Activated naive CD8-positive, alpha-beta T cell treated with anti-CD3 and anti-CD28 coated beads, Interleukin-2, amount 10 ng/mL, durations not matched to agents 7 days and 5 days (primary cell): ENCODE results near the gene KCNJ4. TPM values are rescaled to one million over a fixed set of nuclear protein-coding genes. Genes with fewer than 3 reads are reported as not detected.

Experiments used
- ATAC-seq: fragments of 150-1000 bp; cut with Tn5 transposase; one replicate; pipeline ENCODE4 v1.10.0; 2021; ENCODE audit warnings: low read depth, moderate library complexity
- POLR2A ChIA-PET: fragments of 350-600 bp; sonication (Branson Sonifier 250); formaldehyde crosslinking; loops from one replicate; lab custom pipeline; 2021; ENCODE audit warnings: antibody characterized with exemption; lab: Charles Lee
- DNase-seq: peaks from one replicate; pipeline ENCODE4 v3.0.0; 2021
- H3K27ac Mint-ChIP-seq: one replicate; pipeline ENCODE4 v1.8.0; 2022; ENCODE audit warnings: mild to moderate bottlenecking, mixed read lengths
- H3K27me3 Mint-ChIP-seq: one replicate; pipeline ENCODE4 v1.8.0; 2022; ENCODE audit warnings: mild to moderate bottlenecking, moderate library complexity, mixed read lengths
- H3K36me3 Mint-ChIP-seq: one replicate; pipeline ENCODE4 v1.8.0; 2021; ENCODE audit warnings: mild to moderate bottlenecking, mixed read lengths
- H3K4me1 Mint-ChIP-seq: one replicate; pipeline ENCODE4 v1.8.0; 2021; ENCODE audit warnings: mixed read lengths
- H3K4me3 Mint-ChIP-seq: one replicate; pipeline ENCODE4 v1.8.0; 2022; ENCODE audit warnings: mild to moderate bottlenecking, moderate library complexity, mixed read lengths
- H3K9me3 Mint-ChIP-seq: one replicate; pipeline ENCODE4 v1.8.0; 2021; ENCODE audit warnings: mixed read lengths
- total RNA-seq, 2 experiments: library from RNA; stranded (reverse); gene quantifications; one replicate each; pipeline ENCODE4 v1.2.3, GENCODE V29; 2021

Gene KCNJ4
- total RNA-seq, 2 experiments from 2014 or later: not detected

- Mint-ChIP-seq H3K27me3 (peaks cover 2% of the 10 kb centered on the region), H3K27ac (no peak overlapping the region), H3K9me3 (no peaks in the 10 kb centered on the region), H3K4me1 (no peaks in the 10 kb centered on the region), H3K4me3 (no peak overlapping the region), H3K36me3 (no peaks in the 10 kb centered on the region)
- no peak for DNase-seq
- POLR2A ChIA-PET: no interaction called here
- no peak for ATAC-seq
Observed at GRCh38 chr22:38443628-38444521, 11.1 kb downstream of the KCNJ4 start.

GRCh38 chr22:38442967-38443627 is 11.9 kb downstream of the KCNJ4 start:
- H3K27ac Mint-ChIP-seq: no peak overlapping the region
- no peak for ATAC-seq

GRCh38 chr22:38441620-38442287 is 13.2 kb downstream of the KCNJ4 start:
- H3K27ac Mint-ChIP-seq: no peak overlapping the region
- no peaks in the 10 kb centered on the region for H3K36me3 Mint-ChIP-seq
- no peaks in the 10 kb centered on the region for H3K4me1 Mint-ChIP-seq
- H3K9me3 Mint-ChIP-seq: no peaks in the 10 kb centered on the region
- ATAC-seq: no peak
- POLR2A ChIA-PET: no interaction called here
- H3K4me3 Mint-ChIP-seq: no peak overlapping the region
- no peak for DNase-seq
- H3K27me3 Mint-ChIP-seq: peaks cover 2% of the 10 kb centered on the region

More at GRCh38 chr22:38442967-38443627, 11.9 kb downstream of the KCNJ4 start:
- peaks cover 2% of the 10 kb centered on the region for H3K27me3 Mint-ChIP-seq
- POLR2A ChIA-PET: no interaction called here
- H3K4me1 Mint-ChIP-seq: no peaks in the 10 kb centered on the region
- no peak overlapping the region for H3K4me3 Mint-ChIP-seq
- H3K36me3 Mint-ChIP-seq: no peaks in the 10 kb centered on the region
- DNase-seq: no peak
- no peaks in the 10 kb centered on the region for H3K9me3 Mint-ChIP-seq

DNA sequence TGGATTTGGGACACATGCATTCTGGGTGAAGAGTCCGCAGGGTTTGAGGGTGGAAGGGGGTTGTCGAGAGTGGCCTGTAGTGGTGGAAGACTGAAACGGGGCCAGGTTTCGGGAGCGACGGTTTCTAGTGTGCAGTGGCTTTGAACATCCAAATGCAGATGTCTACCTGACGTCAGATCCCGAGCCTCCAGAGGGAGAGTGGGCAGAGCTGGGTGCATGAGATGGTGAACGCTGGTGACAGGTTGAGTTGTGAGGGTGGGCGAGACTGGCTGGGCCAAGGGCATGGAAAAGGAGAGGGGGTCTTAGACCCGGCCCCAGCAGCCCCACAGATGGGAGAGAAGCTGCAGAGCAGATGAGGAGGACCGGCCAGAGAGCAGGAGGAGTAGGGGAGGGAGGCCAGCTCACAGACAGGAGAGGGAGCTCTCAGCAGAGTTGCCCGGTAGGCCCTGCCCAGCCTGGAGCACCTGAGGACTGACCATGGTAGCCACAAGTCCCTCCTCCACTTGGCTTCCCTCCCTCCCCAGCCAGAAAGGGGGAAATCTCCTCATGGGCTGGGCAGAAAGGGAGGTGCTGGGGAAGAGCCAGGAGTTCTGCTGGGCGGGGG is 14.2 kb downstream of the KCNJ4 start:
- POLR2A ChIA-PET: no interaction called here
- Mint-ChIP-seq H3K36me3 (no peaks in the 10 kb centered on the region), H3K27me3 (peaks cover 2% of the 10 kb centered on the region), H3K27ac (no peak overlapping the region), H3K9me3 (no peaks in the 10 kb centered on the region), H3K4me3 (no peak overlapping the region), H3K4me1 (no peaks in the 10 kb centered on the region)
- no peak for ATAC-seq
- no peak for DNase-seq

DNA sequence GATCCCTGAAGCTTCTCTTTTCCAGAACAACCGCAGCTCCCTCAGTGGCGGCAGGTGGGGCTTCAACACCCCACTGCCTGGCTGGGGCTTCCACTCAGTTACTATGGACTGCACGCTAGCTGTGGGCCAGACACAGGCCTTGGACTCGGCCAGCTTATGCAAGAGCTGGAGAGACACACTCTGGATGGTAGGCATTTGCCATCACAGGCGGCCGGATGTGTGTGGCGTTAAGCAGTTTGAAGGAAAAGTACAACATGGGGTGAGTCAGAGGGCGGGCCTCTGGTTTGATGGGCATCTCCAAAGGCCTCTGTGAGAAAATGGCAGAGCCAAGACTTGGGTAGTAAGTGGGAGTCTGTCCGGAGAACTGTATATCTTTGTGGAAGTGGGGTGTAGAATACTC is 17.6 kb downstream of the KCNJ4 start:
- Mint-ChIP-seq H3K4me1 (no peaks in the 10 kb centered on the region), H3K27ac (no peak overlapping the region)

GRCh38 chr22:38436629-38437395 is 18.2 kb downstream of the KCNJ4 start:
- ATAC-seq: no peak
- Mint-ChIP-seq H3K4me3 (no peak overlapping the region), H3K9me3 (no peaks in the 10 kb centered on the region), H3K27ac (no peak overlapping the region), H3K27me3 (no peaks in the 10 kb centered on the region), H3K4me1 (no peaks in the 10 kb centered on the region), H3K36me3 (no peaks in the 10 kb centered on the region)
- DNase-seq: no peak
- POLR2A ChIA-PET: no interaction called here

More for the DNA sequence above, 17.6 kb downstream of the KCNJ4 start:
- Mint-ChIP-seq H3K4me3 (no peak overlapping the region), H3K36me3 (no peaks in the 10 kb centered on the region), H3K9me3 (no peaks in the 10 kb centered on the region), H3K27me3 (peaks cover 2% of the 10 kb centered on the region)
- DNase-seq (no peak), ATAC-seq (no peak)
- POLR2A ChIA-PET: no interaction called here

DNA sequence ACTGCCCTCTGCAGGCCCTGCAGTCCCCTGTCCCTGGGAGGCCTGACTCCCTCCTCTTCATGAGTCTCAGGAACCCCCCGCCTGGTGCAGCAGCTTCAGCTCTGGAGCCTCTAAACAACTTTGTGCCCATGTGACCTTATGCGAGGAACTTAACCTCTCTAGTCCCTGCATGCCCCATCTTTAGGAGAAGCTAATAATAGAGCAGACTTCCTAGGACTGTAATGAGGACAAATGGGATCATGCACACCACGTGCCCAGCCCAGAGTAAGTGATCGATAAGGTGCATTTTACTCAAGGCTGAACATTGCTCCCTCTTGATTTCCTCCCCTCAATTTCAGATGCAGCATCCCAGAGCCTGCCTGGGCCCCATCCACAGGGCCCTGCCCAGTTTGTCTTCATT is 19.0 kb downstream of the KCNJ4 start:
- Mint-ChIP-seq H3K36me3 (no peaks in the 10 kb centered on the region), H3K9me3 (no peaks in the 10 kb centered on the region), H3K4me1 (no peaks in the 10 kb centered on the region), H3K4me3 (no peak overlapping the region), H3K27me3 (no peaks in the 10 kb centered on the region), H3K27ac (no peak overlapping the region)
- ATAC-seq: no peak
- DNase-seq: no peak
- POLR2A ChIA-PET: no interaction called here

DNA sequence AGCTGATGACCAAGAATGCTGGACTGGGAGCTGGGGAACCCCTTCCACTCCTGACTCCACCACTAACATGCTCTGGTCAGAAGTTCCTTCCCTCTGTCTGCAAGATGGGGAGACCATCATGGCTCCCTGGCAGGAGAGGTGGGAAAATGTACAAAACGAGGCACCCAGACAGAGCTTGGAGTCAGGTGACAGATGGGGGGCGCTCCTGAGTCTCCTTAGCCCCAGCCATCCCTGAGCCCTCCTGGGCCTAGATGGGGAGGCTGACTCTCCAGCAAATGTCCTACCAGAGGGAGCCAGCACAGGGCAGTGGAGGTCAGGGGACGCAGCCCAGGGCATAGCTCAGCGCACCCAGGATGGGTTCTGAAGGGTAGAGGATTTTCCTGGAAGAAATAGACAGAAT is 20.0 kb downstream of the KCNJ4 start:
- Mint-ChIP-seq H3K36me3 (no peaks in the 10 kb centered on the region), H3K4me1 (no peaks in the 10 kb centered on the region), H3K4me3 (no peak overlapping the region), H3K27ac (no peak overlapping the region), H3K27me3 (no peaks in the 10 kb centered on the region), H3K9me3 (no peaks in the 10 kb centered on the region)
- ATAC-seq (no peak), DNase-seq (no peak)
- POLR2A ChIA-PET: no interaction called here

GRCh38 chr22:38433871-38434270 is 21.1 kb downstream of the KCNJ4 start:
- no peak overlapping the region for H3K27ac Mint-ChIP-seq
- POLR2A ChIA-PET: no interaction called here
- no peak for ATAC-seq
- no peaks in the 10 kb centered on the region for H3K9me3 Mint-ChIP-seq
- H3K36me3 Mint-ChIP-seq: no peaks in the 10 kb centered on the region
- no peaks in the 10 kb centered on the region for H3K27me3 Mint-ChIP-seq
- no peak for DNase-seq
- H3K4me1 Mint-ChIP-seq: no peaks in the 10 kb centered on the region
- H3K4me3 Mint-ChIP-seq: no peak overlapping the region

DNA sequence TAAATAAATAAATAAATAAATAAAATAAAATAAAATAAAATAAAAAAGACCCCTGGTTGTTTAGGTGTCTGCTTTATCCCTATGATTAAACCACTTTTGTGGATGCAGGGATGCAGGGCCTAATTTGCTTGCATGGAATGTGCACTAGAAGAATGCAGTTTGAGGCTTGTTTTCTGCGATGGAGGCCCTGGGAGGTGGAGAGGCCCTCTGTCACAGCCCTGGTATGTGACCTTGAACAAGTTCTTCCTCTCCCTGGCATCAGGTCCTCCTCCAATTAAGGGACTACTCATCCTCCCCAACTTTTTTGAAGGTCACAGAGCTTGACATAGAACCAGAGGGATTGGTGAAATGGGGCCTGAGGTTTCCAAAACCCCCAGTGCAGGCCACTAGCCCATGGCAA is 22.7 kb downstream of the KCNJ4 start:
- Mint-ChIP-seq H3K27me3 (no peaks in the 10 kb centered on the region), H3K9me3 (no peaks in the 10 kb centered on the region), H3K27ac (no peak overlapping the region), H3K36me3 (no peaks in the 10 kb centered on the region), H3K4me3 (no peak overlapping the region), H3K4me1 (no peaks in the 10 kb centered on the region)
- DNase-seq: no peak
- no peak for ATAC-seq
- POLR2A ChIA-PET: no interaction called here

GRCh38 chr22:38431266-38432010 is 23.6 kb downstream of the KCNJ4 start:
- POLR2A ChIA-PET: no interaction called here
- ATAC-seq (no peak), DNase-seq (no peak)
- H3K27ac Mint-ChIP-seq: no peak overlapping the region
- no peaks in the 10 kb centered on the region for H3K4me1 Mint-ChIP-seq
- H3K27me3 Mint-ChIP-seq: no peaks in the 10 kb centered on the region
- H3K36me3 Mint-ChIP-seq: no peaks in the 10 kb centered on the region
- no peak overlapping the region for H3K4me3 Mint-ChIP-seq
- H3K9me3 Mint-ChIP-seq: no peaks in the 10 kb centered on the region

GRCh38 chr22:38429499-38430068 is 25.4 kb downstream of the KCNJ4 start:
- H3K27me3 Mint-ChIP-seq: no peaks in the 10 kb centered on the region
- H3K27ac Mint-ChIP-seq: no peak overlapping the region
- no peaks in the 10 kb centered on the region for H3K4me1 Mint-ChIP-seq
- ATAC-seq: no peak
- no peaks in the 10 kb centered on the region for H3K36me3 Mint-ChIP-seq
- POLR2A ChIA-PET: no interaction called here
- H3K4me3 Mint-ChIP-seq: no peak overlapping the region
- no peak for DNase-seq
- H3K9me3 Mint-ChIP-seq: no peaks in the 10 kb centered on the region
